ENCODE measurements around the gene TBC1D16. TPM values are rescaled to one million over a fixed set of nuclear protein-coding genes. Genes with fewer than 3 reads are reported as not detected.

TBC1D16 gene
- total and polyA plus RNA-seq, 2 experiments from 2014 or later, result 13.0 to 30.3 TPM

- Histone ChIP-seq H3K27me3 (peaks cover 13% of the 10 kb centered on the region), H3K4me3 (no peak overlapping the region), H3K4me1 (ENCODE audit: low read depth) (no peaks in the 10 kb centered on the region), H3K27ac (no peak overlapping the region), H3K9me3 (ENCODE audit: low read depth) (no peaks in the 10 kb centered on the region), H3K36me3 (no peaks in the 10 kb centered on the region)
- TF ChIP-seq CTCF (IDR thresholded peaks at IDR 0.05; ENCODE audit: low read depth, low read length), result no peak
- DNase-seq (ENCODE audit: low read depth in 1 of 2, low spot score in 1 of 2), result no peak
Measured at GRCh38 chr17:79936050-79936449, 99.6 kb downstream of the TBC1D16 start.

GRCh38 chr17:79935197-79935885 is 100.3 kb downstream of the TBC1D16 start:
- no peak overlapping the region for H3K27ac ChIP-seq
- H3K4me3 ChIP-seq, result no peak overlapping the region
- H3K4me1 ChIP-seq (ENCODE audit: low read depth), result no peaks in the 10 kb centered on the region
- H3K9me3 ChIP-seq (ENCODE audit: low read depth), result no peaks in the 10 kb centered on the region
- DNase-seq (ENCODE audit: low read depth in 1 of 2, low spot score in 1 of 2), result no peak
- no peak for TF ChIP-seq CTCF (IDR thresholded peaks at IDR 0.05; ENCODE audit: low read depth, low read length)
- no peaks in the 10 kb centered on the region for H3K36me3 ChIP-seq
- peaks cover 20% of the 10 kb centered on the region for H3K27me3 ChIP-seq

GRCh38 chr17:79934653-79934970 is 101.1 kb downstream of the TBC1D16 start:
- Histone ChIP-seq H3K9me3 (ENCODE audit: low read depth) (no peaks in the 10 kb centered on the region), H3K27ac (no peak overlapping the region), H3K27me3 (peaks cover 26% of the 10 kb centered on the region), H3K36me3 (no peaks in the 10 kb centered on the region), H3K4me1 (ENCODE audit: low read depth) (no peaks in the 10 kb centered on the region), H3K4me3 (no peak overlapping the region)
- no peak for DNase-seq (ENCODE audit: low read depth in 1 of 2, low spot score in 1 of 2)
- TF ChIP-seq CTCF (IDR thresholded peaks at IDR 0.05; ENCODE audit: low read depth, low read length), result no peak

DNA sequence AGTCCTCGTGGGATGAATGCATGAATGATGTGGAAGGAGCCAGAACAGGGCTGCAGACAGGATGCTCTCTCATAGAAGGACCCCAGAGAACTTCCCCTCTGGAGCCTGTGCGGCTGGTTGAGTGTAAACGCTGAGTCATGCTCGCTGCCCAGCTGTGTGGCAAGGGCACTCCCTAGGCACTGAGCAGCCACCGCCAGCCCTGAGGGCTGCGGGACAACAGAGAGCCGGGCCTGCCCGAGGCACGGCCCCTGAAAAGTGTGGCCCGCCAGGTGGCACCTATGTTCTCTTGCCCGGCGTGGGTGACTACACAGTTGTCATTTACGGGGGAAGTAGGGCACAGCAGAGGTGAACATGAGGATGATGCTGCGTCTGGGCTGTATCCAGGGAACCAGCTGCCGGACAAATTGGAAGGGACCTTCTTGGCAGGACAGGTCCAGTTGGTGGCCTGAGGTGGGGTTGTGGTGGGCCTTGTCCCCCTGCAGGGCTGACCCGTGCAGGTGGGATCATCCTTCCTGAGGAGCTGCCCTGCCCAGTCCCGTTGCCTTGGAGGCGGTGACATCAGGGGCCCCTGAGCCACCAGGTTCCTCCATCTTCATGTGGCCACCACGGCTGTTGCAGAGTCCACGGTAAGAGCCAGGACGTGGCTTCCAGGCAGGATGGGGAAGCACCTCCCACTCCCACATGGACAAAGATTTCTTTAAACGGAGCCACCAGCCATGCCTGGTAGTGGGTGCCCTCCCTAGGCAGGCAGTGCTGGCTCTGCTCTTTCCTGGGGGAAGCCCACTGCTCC is 101.6 kb downstream of the TBC1D16 start:
- Histone ChIP-seq H3K27ac (no peak overlapping the region), H3K4me1 (ENCODE audit: low read depth) (no peaks in the 10 kb centered on the region), H3K36me3 (no peaks in the 10 kb centered on the region), H3K4me3 (no peak overlapping the region), H3K9me3 (ENCODE audit: low read depth) (no peaks in the 10 kb centered on the region), H3K27me3 (peaks cover 31% of the 10 kb centered on the region)
- no peak for TF ChIP-seq CTCF (IDR thresholded peaks at IDR 0.05; ENCODE audit: low read depth, low read length)
- no peak for DNase-seq (ENCODE audit: low read depth in 1 of 2, low spot score in 1 of 2)

- Histone ChIP-seq H3K27me3 (peaks cover 35% of the 10 kb centered on the region), H3K4me1 (ENCODE audit: low read depth) (no peaks in the 10 kb centered on the region)
- TF ChIP-seq CTCF (IDR thresholded peaks at IDR 0.05; ENCODE audit: low read depth, low read length), result no peak
Measured at GRCh38 chr17:79932451-79933306, 103.0 kb downstream of the TBC1D16 start.

More at GRCh38 chr17:79932451-79933306, 103.0 kb downstream of the TBC1D16 start:
- no peaks in the 10 kb centered on the region for H3K9me3 ChIP-seq (ENCODE audit: low read depth)
- no peak overlapping the region for H3K27ac ChIP-seq
- DNase-seq (ENCODE audit: low read depth in 1 of 2, low spot score in 1 of 2), result no peak
- H3K36me3 ChIP-seq, result no peaks in the 10 kb centered on the region
- H3K4me3 ChIP-seq, result no peak overlapping the region

Measured in cardiac muscle cell (in vitro differentiated cells and primary cell).